ENCODE results near the gene MBP.

- TF ChIP-seq ZFP30 (CRISPR knock-in tag; IDR thresholded peaks at IDR 0.05) (no peak), ZFP3 (CRISPR knock-in tag; IDR thresholded peaks at IDR 0.05) (no peak), ZC3H10 (CRISPR knock-in tag; IDR thresholded peaks at IDR 0.05) (no peak), ZNF8 (CRISPR knock-in tag; IDR thresholded peaks at IDR 0.05) (no peak), ZNF565 (CRISPR knock-in tag; conservative IDR thresholded peaks at IDR 0.05; ENCODE audit: low read depth) (no peak)
These were observed 148.1 kb downstream of the MBP start for GRCh38 chr18:76984193-76985155.

Measured in SK-N-SH treated with all-trans-retinoic acid at 6 μM for 48 hours (cell line).